Stomach (tissue), 9 donors: ENCODE measurements around the gene GLRX. TPM values are rescaled to one million over a fixed set of nuclear protein-coding genes. Genes with fewer than 3 reads are reported as not detected.

Experiments used
- DNase-seq, 2 donors: peaks; one replicate each; pipeline versions ENCODE4 v3.0.0 to v3.0.0-alpha.2; 2013 to 2019
- H3K27ac ChIP-seq, 5 donors: fragments of 200-600 bp in 4 of 5; sonication (generic) in 4 of 5; one replicate each; pipeline ENCODE4 v1.5.1; 2013 to 2019; ENCODE audit warnings: mild to moderate bottlenecking in 1 of 5, moderate library complexity in 1 of 5
- H3K27me3 ChIP-seq, 3 donors: fragments of 200-600 bp; sonication (generic); one replicate each; pipeline ENCODE4 v1.5.1; 2017 to 2019; ENCODE audit warnings: mixed run types in 1 of 3
- H3K36me3 ChIP-seq, 4 donors: fragments of 200-600 bp; sonication (generic); 1 replicate in 3 of 4; 2 replicates in 1 of 4; pipeline ENCODE4 v1.5.1; 2016 to 2019
- H3K4me1 ChIP-seq, 4 donors: fragments of 200-600 bp; sonication (generic); one replicate each; pipeline ENCODE4 v1.5.1; 2016 to 2019
- H3K4me3 ChIP-seq, 4 donors: fragments of 200-600 bp; sonication (generic) in 3 of 4; one replicate each; pipeline ENCODE4 v1.5.1; 2016 to 2019; ENCODE audit warnings: mild to moderate bottlenecking in 1 of 4
- H3K9me3 ChIP-seq, 4 donors: fragments of 200-600 bp; sonication (generic); one replicate each; pipeline ENCODE4 v1.5.1; 2016 to 2019
- CTCF ChIP-seq, 7 experiments: fragments of 450-650 bp in 4 of 7; fragments of 200-600 bp in 3 of 7; sonication (generic) in 3 of 7; IDR thresholded peaks; one replicate each; pipeline ENCODE4 v1.5.1; 2016 to 2019; ENCODE audit warnings: antibody characterized with exemption in 7 of 7, control low read depth in 2 of 7, mild to moderate bottlenecking in 1 of 7
- EP300 ChIP-seq: sonication (generic); formaldehyde crosslinking; IDR thresholded peaks from one replicate; pipeline ENCODE4 v1.6.1; 2017; ENCODE audit warnings: antibody characterized with exemption
- POLR2A ChIP-seq, 4 donors: fragments of 450-650 bp; IDR thresholded peaks; one replicate each; pipeline ENCODE4 v1.6.1; 2016; ENCODE audit warnings: antibody characterized with exemption in 4 of 4, control low read depth in 2 of 4, mild to moderate bottlenecking in 1 of 4, moderate library complexity in 1 of 4
- POLR2AphosphoS5 ChIP-seq, 3 donors: sonication (generic); formaldehyde crosslinking; IDR thresholded peaks; one replicate each; pipeline ENCODE4 v1.6.1; 2016; ENCODE audit warnings: antibody characterized with exemption in 3 of 3
- WGBS, 5 donors: extraction: QIAGEN DNeasy Blood & Tissue Kit in 3 of 5; methylation state at CpG; one replicate each; pipeline versions ENCODE4 v1.1.5 to v1.1.7; 2013 to 2018; 5-methylcytosine and 5-hydroxymethylcytosine counted together
- intact Hi-C: fragments of 100-400 bp; cut with DNase I; formaldehyde crosslinking; loops from one replicate; pipeline ENCODE4 v1.15.1; 2023; ENCODE audit warnings: low total_unique reads
- polyA plus RNA-seq, 3 donors: library from polyadenylated mRNA; stranded (reverse); fragments of 200-250 nt; gene quantifications; one replicate each; pipeline ENCODE4 v1.2.3, GENCODE V29; 2013
- total RNA-seq, 5 donors: library from RNA; depleted of rRNA; stranded (reverse); fragments of >200 nt; gene quantifications; one replicate each; pipeline versions ENCODE4 v1.1.0 to v1.2.3, GENCODE V29; 2014 to 2016
- donor health status: healthy with polysubstance abuse.
- donor health status: Bipolar disorder and iron deficiency.
- donor health status: healthy.

GLRX gene
- total and polyA plus RNA-seq, 8 donors, result 11.3 to 211 (median 29.7) TPM

DNA sequence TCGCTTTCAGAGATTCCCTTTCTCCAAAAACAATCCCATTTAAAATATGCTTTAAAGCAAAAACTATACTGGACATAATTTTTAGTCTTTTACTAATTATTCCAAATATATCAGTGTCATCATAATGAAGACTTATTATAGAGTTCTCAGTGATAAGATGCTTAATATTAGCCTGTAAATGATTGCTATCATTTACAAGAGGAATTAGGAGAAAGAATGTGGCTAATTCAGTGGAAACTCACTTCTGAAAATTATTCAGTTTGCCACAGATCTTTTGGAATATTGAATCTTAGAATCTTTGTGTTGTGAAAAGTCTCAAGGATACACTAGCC lies 24.7 kb upstream of the GLRX start:
- Histone ChIP-seq H3K4me1 (peaks cover 12 to 48% (median 34%) of the 10 kb centered on the region in 4 donors), H3K27ac (peak overlapping the region in 2 of 5 donors; percentile 85 to 92), H3K36me3 (no peaks in the 10 kb centered on the region), H3K27me3 (no peaks in the 10 kb centered on the region), H3K4me3 (no peak overlapping the region), H3K9me3 (no peaks in the 10 kb centered on the region)
- DNase-seq, result no peak
- WGBS, 5 donors, result 0 to 13% (median 7%) methylated on average over 1 of the region's 1 CpG
- TF ChIP-seq POLR2AphosphoS5 (IDR thresholded peaks at IDR 0.05) (no peak), CTCF (IDR thresholded peaks at IDR 0.05) (no peak), POLR2A (IDR thresholded peaks at IDR 0.05) (no peak), EP300 (no peak)
- intact Hi-C loops, result loop anchor here (10.0 kb wide), 2 partner anchors 62 to 202 kb away; partner anchors contain the start of gene RFESD

DNA sequence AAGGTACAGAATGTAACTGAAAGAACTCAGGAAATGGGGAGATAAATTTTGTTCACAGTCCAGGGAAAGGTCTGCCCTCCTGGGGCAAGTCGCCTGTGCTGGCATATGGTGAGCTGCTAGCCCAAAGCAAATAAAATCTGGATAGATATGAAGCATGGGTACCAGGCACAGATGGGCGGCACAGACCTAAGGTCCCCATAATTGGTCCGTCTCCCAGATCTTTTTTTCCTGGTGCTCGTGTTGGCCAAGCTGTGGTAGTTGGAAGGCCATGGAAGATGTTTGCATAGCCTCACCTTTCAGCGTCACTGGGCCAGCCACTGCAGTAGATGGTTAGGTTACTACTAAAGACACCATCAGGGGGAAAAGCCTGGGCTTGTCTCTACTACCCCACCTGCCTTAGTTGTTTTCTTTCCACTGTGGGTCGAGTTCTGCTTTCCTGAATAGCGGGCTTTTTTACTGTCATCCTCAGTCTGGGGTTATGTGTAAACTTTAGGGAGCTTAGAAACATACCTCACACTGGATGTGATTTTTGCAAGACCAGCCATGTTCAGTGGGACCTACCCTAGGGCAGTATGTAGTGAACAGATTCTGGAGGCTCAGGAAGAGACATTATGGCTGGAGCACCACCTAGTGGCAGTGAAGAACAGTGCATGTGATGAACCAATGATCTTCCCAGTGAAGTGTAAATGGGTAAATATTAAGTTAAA lies 24.2 kb upstream of the GLRX start:
- no peak overlapping the region for H3K4me3 ChIP-seq
- TF ChIP-seq EP300, result no peak
- peak in 6 of 7 experiments; percentile 85 to 95 (median 91) for TF ChIP-seq CTCF (IDR thresholded peaks at IDR 0.05)
- TF ChIP-seq POLR2AphosphoS5 (IDR thresholded peaks at IDR 0.05), result peak; percentile 31 to 60 (median 37)
- TF ChIP-seq POLR2A (IDR thresholded peaks at IDR 0.05), result no peak
- no peaks in the 10 kb centered on the region for H3K36me3 ChIP-seq
- intact Hi-C loops, result loop anchor here (10.0 kb wide), 2 partner anchors 62 to 202 kb away; partner anchors contain the start of gene RFESD
- no peaks in the 10 kb centered on the region for H3K9me3 ChIP-seq
- H3K4me1 ChIP-seq, result peaks cover 13 to 53% (median 37%) of the 10 kb centered on the region in 4 donors
- peak; percentile 87 to 91 for DNase-seq
- no peaks in the 10 kb centered on the region for H3K27me3 ChIP-seq
- 25 to 60% (median 30%) methylated on average over 7 of the region's 7 CpGs for WGBS, 5 donors
- peak overlapping the region; percentile 73 to 93 (median 85) for H3K27ac ChIP-seq

DNA sequence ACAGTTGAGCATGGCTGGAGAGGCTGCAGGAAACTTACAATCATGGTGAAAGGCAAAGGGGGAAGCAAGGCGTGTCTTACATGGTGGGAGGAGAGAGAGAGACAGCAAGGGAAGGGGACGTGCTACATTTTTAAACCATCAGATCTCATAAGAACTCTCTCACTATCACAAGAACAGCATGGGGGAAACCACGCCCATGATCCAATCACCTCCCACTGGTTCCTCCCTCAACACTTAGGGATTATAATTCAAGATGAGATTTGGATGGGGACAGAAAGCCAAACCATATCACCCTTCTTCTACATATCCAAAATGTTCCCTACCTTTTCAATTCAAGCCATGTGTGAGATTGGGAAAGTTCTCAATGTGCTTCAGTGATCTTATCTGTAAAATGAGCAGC lies 22.9 kb upstream of the GLRX start:
- no peaks in the 10 kb centered on the region for H3K9me3 ChIP-seq
- no peak for TF ChIP-seq CTCF (IDR thresholded peaks at IDR 0.05)
- TF ChIP-seq POLR2A (IDR thresholded peaks at IDR 0.05), result no peak
- TF ChIP-seq POLR2AphosphoS5 (IDR thresholded peaks at IDR 0.05), result no peak
- TF ChIP-seq EP300, result no peak
- H3K4me3 ChIP-seq, result no peak overlapping the region
- 63 to 80% (median 73%) methylated on average over 3 of the region's 3 CpGs for WGBS, 5 donors
- no peaks in the 10 kb centered on the region for H3K36me3 ChIP-seq
- H3K27me3 ChIP-seq, result no peaks in the 10 kb centered on the region
- intact Hi-C loops, result loop anchor here (10.0 kb wide), 2 partner anchors 61 to 201 kb away; partner anchors contain the start of gene RFESD
- peak overlapping the region; percentile 53 to 92 (median 74) for H3K27ac ChIP-seq
- no peak for DNase-seq
- peaks cover 16 to 65% (median 35%) of the 10 kb centered on the region in 4 donors for H3K4me1 ChIP-seq

DNA sequence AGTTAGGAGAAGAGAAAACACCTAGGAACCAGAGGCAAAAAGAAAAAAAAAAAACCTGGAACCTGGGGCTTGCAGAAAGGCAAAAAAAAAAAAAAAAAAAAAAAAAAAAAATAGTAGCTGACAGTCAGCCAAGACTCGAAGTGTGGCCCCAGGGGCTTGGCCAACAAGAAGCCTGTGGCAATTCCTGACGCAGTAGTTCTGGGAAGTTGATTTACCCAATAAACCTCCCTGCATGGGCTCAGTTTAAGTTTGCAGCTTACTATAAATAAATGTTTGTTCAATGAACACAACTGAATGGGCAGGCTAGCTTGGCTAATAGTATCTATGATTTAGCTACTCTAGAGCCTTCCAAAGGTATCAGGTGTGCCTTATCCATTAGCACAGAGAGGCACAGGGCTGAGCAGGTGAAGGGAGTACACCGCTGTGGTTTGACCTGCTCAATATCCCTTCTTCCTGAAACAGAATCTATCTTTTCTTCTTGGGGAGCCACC lies 21.3 kb upstream of the GLRX start:
- 24 to 44% (median 31%) methylated on average over 3 of the region's 3 CpGs for WGBS, 5 donors
- Histone ChIP-seq H3K27me3 (no peaks in the 10 kb centered on the region), H3K4me1 (peaks cover 16 to 77% (median 31%) of the 10 kb centered on the region in 4 donors), H3K27ac (peak overlapping the region; percentile 74 to 92 (median 84)), H3K36me3 (no peaks in the 10 kb centered on the region), H3K9me3 (no peaks in the 10 kb centered on the region), H3K4me3 (no peak overlapping the region)
- intact Hi-C loops, result loop anchor here (10.0 kb wide), 2 partner anchors 59 to 199 kb away; partner anchors contain the start of gene RFESD
- DNase-seq, result peak in 1 of 2 donors; percentile 55
- TF ChIP-seq POLR2AphosphoS5 (IDR thresholded peaks at IDR 0.05) (peak in 2 of 3 donors; percentile 51 to 62), EP300 (no peak)
